Measurements from ENCODE around the gene UBN2. TPM values are rescaled to one million over a fixed set of nuclear protein-coding genes. Genes with fewer than 3 reads are reported as not detected.

Gene UBN2
- total and polyA plus RNA-seq, 5 donors: 3.1 to 20.2 (median 15.4) TPM

DNA sequence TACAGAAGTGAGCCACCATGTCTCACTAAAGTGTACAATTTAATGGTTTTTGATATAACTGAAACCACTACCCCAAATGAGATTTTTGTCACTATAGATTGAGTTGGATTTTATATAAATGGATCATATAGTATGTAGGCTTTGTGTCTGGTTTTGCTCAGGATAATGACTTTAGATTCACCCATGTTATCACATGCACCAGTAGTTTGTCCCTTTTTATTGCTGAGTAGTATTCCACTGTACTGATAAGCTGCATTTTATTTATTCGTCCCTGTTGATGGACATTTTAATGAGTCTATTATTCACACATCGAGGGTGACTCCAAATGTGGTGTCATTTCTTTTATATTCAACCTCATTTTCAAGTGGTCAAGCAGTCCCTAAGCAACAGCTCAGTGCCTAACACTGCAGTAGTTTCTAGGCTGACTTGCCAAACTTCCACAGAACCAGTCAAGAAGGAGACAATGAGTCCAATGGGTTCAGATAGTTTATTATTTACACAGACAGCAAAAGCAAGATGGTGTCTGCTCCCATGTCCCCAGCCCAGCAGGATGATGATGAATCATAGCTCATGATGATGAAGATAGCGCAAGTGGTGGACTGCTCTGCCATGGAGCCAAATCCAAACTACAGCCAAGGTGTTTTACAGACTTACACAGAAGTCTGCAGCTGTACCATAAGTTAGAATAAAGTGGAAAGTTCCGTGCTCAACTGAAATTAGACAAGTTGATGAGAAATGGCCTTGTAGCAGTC, 103.5 kb downstream of the UBN2 start:
- Histone ChIP-seq H3K4me3 (ENCODE audit: low read length) (no peak overlapping the region), H3K4me1 (ENCODE audit: control insufficient read depth, insufficient read depth, low read length) (no peaks in the 10 kb centered on the region), H3K27me3 (ENCODE audit: control insufficient read depth, insufficient read depth) (no peaks in the 10 kb centered on the region), H3K9me3 (ENCODE audit: control insufficient read depth, low read length) (no peaks in the 10 kb centered on the region), H3K27ac (ENCODE audit: low read length) (no peak overlapping the region)
- ATAC-seq (no peak), DNase-seq (no peak)
- intact Hi-C loops (cut with DNase I): no loop called here
- 89% methylated on average over 4 of the region's 4 CpGs for WGBS

- Histone ChIP-seq H3K4me3 (ENCODE audit: low read length) (no peak overlapping the region), H3K27ac (ENCODE audit: low read length) (no peak overlapping the region), H3K9me3 (ENCODE audit: control insufficient read depth, low read length) (no peaks in the 10 kb centered on the region), H3K27me3 (ENCODE audit: control insufficient read depth, insufficient read depth) (no peaks in the 10 kb centered on the region), H3K4me1 (ENCODE audit: control insufficient read depth, insufficient read depth, low read length) (no peaks in the 10 kb centered on the region)
- intact Hi-C loops (cut with DNase I): no loop called here
- DNase-seq: no peak
- ATAC-seq: no peak
- 91% methylated on average over 2 of the region's 2 CpGs for WGBS
Observed at GRCh38 chr7:139339025-139339424, 108.0 kb downstream of the UBN2 start.

DNA sequence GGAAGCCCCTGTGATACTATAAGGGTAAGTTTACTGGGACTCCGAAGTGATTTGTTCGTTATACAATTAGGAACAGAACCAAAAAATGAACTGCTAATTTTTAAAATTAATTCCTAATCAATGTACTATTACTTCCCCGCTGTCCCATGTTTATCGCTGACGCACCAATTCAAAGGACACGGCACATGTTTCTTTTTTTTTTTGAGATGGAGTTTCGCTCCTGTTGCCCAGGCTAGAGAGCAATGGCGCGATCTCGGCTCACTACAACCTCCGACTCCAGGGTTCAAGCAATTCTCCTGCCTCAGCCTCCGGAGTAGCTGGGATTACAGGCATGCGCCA, 108.6 kb downstream of the UBN2 start:
- intact Hi-C loops (cut with DNase I): loop anchor here in 1 of 4 donors (1.0 kb wide), 1 partner anchor 20 kb away; the partner anchor contains the start of gene LUC7L2
- ATAC-seq: no peak
- WGBS: 81% methylated on average over 13 of the region's 13 CpGs

GRCh38 chr7:139340037-139340807, 109.2 kb downstream of the UBN2 start:
- Histone ChIP-seq H3K9me3 (ENCODE audit: control insufficient read depth, low read length) (no peaks in the 10 kb centered on the region), H3K4me1 (ENCODE audit: control insufficient read depth, insufficient read depth, low read length) (no peaks in the 10 kb centered on the region), H3K27me3 (ENCODE audit: control insufficient read depth, insufficient read depth) (no peaks in the 10 kb centered on the region), H3K4me3 (ENCODE audit: low read length) (peak overlapping the region; percentile 75), H3K27ac (ENCODE audit: low read length) (peak overlapping the region; percentile 95)
- 2% methylated on average over 66 of the region's 66 CpGs for whole genome bisulfite sequencing
- intact Hi-C loops (cut with DNase I): loop anchor here in 1 of 4 donors (1.0 kb wide), 1 partner anchor 19 kb away; the partner anchor contains the start of gene LUC7L2
- peak; percentile 98 to 99 (median 99) for DNase-seq
- ATAC-seq: peak; percentile 91 to 96

More for the DNA sequence above, 108.6 kb downstream of the UBN2 start:
- peak overlapping the region; percentile 75 for H3K4me3 ChIP-seq (ENCODE audit: low read length)
- peak overlapping the region; percentile 95 for H3K27ac ChIP-seq (ENCODE audit: low read length)
- no peak for DNase-seq
- H3K4me1 ChIP-seq (ENCODE audit: control insufficient read depth, insufficient read depth, low read length): no peaks in the 10 kb centered on the region
- H3K27me3 ChIP-seq (ENCODE audit: control insufficient read depth, insufficient read depth): no peaks in the 10 kb centered on the region
- H3K9me3 ChIP-seq (ENCODE audit: control insufficient read depth, low read length): no peaks in the 10 kb centered on the region

DNA sequence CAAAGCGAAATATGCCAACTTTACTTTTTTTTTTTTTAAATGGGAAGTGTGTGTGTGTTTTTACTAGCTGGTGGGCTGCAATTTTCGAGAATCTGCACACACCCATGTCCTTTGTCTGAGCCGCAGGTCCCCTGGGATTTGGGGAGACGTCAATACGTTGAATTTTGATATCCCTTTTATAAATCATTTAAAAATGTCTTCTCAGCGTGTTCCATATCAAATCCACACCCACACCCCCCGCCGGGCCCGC, 109.7 kb downstream of the UBN2 start:
- Histone ChIP-seq H3K9me3 (ENCODE audit: control insufficient read depth, low read length) (no peaks in the 10 kb centered on the region), H3K27me3 (ENCODE audit: control insufficient read depth, insufficient read depth) (no peaks in the 10 kb centered on the region), H3K27ac (ENCODE audit: low read length) (peak overlapping the region; percentile 95), H3K4me3 (ENCODE audit: low read length) (peak overlapping the region; percentile 75), H3K4me1 (ENCODE audit: control insufficient read depth, insufficient read depth, low read length) (no peaks in the 10 kb centered on the region)
- DNase-seq: peak in 1 of 3 donors; percentile 76
- ATAC-seq: no peak
- intact Hi-C loops (cut with DNase I): loop anchor here in 1 of 4 donors (1.0 kb wide), 1 partner anchor 19 kb away; the partner anchor contains the start of gene LUC7L2
- under 1% methylated on average over 9 of the region's 9 CpGs for WGBS

GRCh38 chr7:139341058-139341775, 110.2 kb downstream of the UBN2 start, which contains the start of gene FMC1:
TSS of gene FMC1 (plus strand) at chr7:139341337. CDS start at chr7:139341385, 48 bp downstream.
- no peaks in the 10 kb centered on the region for H3K9me3 ChIP-seq (ENCODE audit: control insufficient read depth, low read length)
- H3K27me3 ChIP-seq (ENCODE audit: control insufficient read depth, insufficient read depth): no peaks in the 10 kb centered on the region
- WGBS: under 1% methylated on average over 54 of the region's 54 CpGs
- peak within 1 kb of the TSS; percentile 95 for H3K27ac ChIP-seq (ENCODE audit: low read length)
- ATAC-seq: peak; percentile 88
- peak within 1 kb of the TSS; percentile 75 for H3K4me3 ChIP-seq (ENCODE audit: low read length)
- peak; percentile 95 to 98 (median 97) for DNase-seq
- H3K4me1 ChIP-seq (ENCODE audit: control insufficient read depth, insufficient read depth, low read length): no peaks in the 10 kb centered on the region
- intact Hi-C loops (cut with DNase I): no loop called here

GRCh38 chr7:139341776-139342226, 110.8 kb downstream of the UBN2 start:
- intact Hi-C loops (cut with DNase I): no loop called here
- Histone ChIP-seq H3K4me3 (ENCODE audit: low read length) (peak overlapping the region; percentile 75), H3K4me1 (ENCODE audit: control insufficient read depth, insufficient read depth, low read length) (no peaks in the 10 kb centered on the region), H3K27ac (ENCODE audit: low read length) (peak overlapping the region; percentile 95), H3K27me3 (ENCODE audit: control insufficient read depth, insufficient read depth) (no peaks in the 10 kb centered on the region), H3K9me3 (ENCODE audit: control insufficient read depth, low read length) (no peaks in the 10 kb centered on the region)
- DNase-seq: no peak
- no peak for ATAC-seq
- WGBS: 0% methylated on average over 9 of the region's 9 CpGs

DNA sequence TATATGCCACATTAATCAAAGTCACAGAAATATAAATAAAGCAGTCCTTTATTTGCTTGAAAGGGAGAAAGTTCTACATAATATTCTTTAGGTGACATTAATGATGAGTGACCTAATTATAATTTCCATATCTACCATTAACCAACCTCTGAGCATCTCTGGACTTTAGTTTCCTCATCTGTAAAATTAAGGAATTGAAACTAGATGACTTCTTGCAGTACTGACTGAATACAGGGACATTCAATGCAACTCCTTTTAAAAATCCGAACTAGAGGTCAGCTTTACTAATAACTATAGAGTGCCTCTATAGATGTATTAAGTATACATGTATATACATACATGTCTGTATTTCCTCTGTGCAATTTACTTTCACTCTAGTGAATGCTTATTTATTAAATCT, 114.0 kb downstream of the UBN2 start:
- ATAC-seq: no peak
- intact Hi-C loops (cut with DNase I): no loop called here
- H3K27me3 ChIP-seq (ENCODE audit: control insufficient read depth, insufficient read depth): no peaks in the 10 kb centered on the region
- no peak for DNase-seq
- WGBS: 95% methylated on average over 1 of the region's 1 CpG
- H3K4me1 ChIP-seq (ENCODE audit: control insufficient read depth, insufficient read depth, low read length): no peaks in the 10 kb centered on the region
- H3K4me3 ChIP-seq (ENCODE audit: low read length): no peak overlapping the region
- H3K9me3 ChIP-seq (ENCODE audit: control insufficient read depth, low read length): no peaks in the 10 kb centered on the region
- no peak overlapping the region for H3K27ac ChIP-seq (ENCODE audit: low read length)

DNA sequence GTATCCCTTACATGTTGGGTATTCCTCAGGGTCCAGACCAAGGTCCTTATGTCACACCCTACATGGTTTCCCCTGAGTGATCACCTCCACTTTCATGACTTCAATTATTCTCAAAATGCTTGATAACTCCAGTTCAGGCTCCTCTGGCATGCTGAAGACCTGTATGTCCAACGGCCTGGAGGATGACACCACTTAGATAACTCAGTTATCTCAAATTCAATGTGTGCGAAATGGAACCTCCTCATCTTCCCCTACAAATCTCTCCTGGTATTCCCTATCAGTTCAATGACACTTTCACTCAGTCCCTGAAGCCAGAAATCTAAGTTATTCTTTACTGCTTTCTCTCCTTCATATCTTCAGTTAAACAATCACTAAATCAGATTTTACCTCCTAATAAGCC, 120.0 kb downstream of the UBN2 start:
- H3K4me1 ChIP-seq (ENCODE audit: control insufficient read depth, insufficient read depth, low read length): no peaks in the 10 kb centered on the region
- DNase-seq (no peak), ATAC-seq (no peak)
- H3K27me3 ChIP-seq (ENCODE audit: control insufficient read depth, insufficient read depth): no peaks in the 10 kb centered on the region
- no peak overlapping the region for H3K4me3 ChIP-seq (ENCODE audit: low read length)
- intact Hi-C loops (cut with DNase I): no loop called here
- 74% methylated on average over 2 of the region's 2 CpGs for WGBS
- no peaks in the 10 kb centered on the region for H3K9me3 ChIP-seq (ENCODE audit: control insufficient read depth, low read length)
- no peak overlapping the region for H3K27ac ChIP-seq (ENCODE audit: low read length)

- 95% methylated on average over 2 of the region's 2 CpGs for WGBS
- DNase-seq: no peak
- H3K27me3 ChIP-seq (ENCODE audit: control insufficient read depth, insufficient read depth): no peaks in the 10 kb centered on the region
- H3K9me3 ChIP-seq (ENCODE audit: control insufficient read depth, low read length): no peaks in the 10 kb centered on the region
- ATAC-seq: no peak
- H3K27ac ChIP-seq (ENCODE audit: low read length): no peak overlapping the region
- intact Hi-C loops (cut with DNase I): no loop called here
- H3K4me1 ChIP-seq (ENCODE audit: control insufficient read depth, insufficient read depth, low read length): no peaks in the 10 kb centered on the region
- H3K4me3 ChIP-seq (ENCODE audit: low read length): no peak overlapping the region
Observed at GRCh38 chr7:139354729-139355128, 123.7 kb downstream of the UBN2 start.

- Histone ChIP-seq H3K4me3 (ENCODE audit: low read length) (no peak overlapping the region), H3K27me3 (ENCODE audit: control insufficient read depth, insufficient read depth) (no peaks in the 10 kb centered on the region), H3K9me3 (ENCODE audit: control insufficient read depth, low read length) (no peaks in the 10 kb centered on the region), H3K27ac (ENCODE audit: low read length) (no peak overlapping the region), H3K4me1 (ENCODE audit: control insufficient read depth, insufficient read depth, low read length) (no peaks in the 10 kb centered on the region)
- DNase-seq (no peak), ATAC-seq (no peak)
- 93% methylated on average over 1 of the region's 1 CpG for WGBS
- intact Hi-C loops (cut with DNase I): no loop called here
Observed at GRCh38 chr7:139355320-139355719, 124.3 kb downstream of the UBN2 start.

Data from right cardiac atrium (tissue), 5 donors.